Measurements from ENCODE around the gene CYS1.
A peak's percentile ranks its signal among the peaks of the same experiment; 100 is the strongest.

DNA sequence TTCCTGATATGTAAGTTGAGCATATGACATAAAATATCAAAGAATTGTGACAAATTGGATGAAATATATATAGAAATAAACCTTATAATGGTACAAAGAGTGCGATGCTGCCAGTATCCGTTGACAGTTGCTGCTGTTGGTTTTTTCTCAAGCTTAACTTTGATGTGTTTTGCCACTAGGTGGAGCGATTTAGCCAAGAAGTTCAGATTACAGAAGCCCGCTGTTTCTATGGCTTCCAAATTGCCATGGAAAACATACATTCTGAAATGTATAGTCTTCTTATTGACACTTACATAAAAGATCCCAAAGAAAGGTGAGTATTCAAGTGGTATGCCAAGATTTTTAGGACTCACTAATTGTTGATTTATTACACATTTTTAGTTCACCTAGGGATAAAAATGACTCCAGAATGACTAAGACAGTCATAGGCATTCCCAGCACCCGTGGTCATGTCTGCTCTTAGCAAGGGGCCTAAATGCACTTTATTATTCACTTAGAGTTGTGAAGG lies 44.4 kb upstream of the CYS1 start:
- TF ChIP-seq, protein P1, sequence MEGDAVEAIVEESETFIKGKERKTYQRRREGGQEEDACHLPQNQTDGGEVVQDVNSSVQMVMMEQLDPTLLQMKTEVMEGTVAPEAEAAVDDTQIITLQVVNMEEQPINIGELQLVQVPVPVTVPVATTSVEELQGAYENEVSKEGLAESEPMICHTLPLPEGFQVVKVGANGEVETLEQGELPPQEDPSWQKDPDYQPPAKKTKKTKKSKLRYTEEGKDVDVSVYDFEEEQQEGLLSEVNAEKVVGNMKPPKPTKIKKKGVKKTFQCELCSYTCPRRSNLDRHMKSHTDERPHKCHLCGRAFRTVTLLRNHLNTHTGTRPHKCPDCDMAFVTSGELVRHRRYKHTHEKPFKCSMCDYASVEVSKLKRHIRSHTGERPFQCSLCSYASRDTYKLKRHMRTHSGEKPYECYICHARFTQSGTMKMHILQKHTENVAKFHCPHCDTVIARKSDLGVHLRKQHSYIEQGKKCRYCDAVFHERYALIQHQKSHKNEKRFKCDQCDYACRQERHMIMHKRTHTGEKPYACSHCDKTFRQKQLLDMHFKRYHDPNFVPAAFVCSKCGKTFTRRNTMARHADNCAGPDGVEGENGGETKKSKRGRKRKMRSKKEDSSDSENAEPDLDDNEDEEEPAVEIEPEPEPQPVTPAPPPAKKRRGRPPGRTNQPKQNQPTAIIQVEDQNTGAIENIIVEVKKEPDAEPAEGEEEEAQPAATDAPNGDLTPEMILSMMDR (optimal IDR thresholded peaks at IDR 0.05 in 1 of 3, IDR thresholded peaks at IDR 0.05 in 1 of 3, conservative IDR thresholded peaks at IDR 0.05 in 1 of 3; ENCODE audit: extremely low read depth in 1 of 3, insufficient read depth in 2 of 3, low read length in 3 of 3): peak; percentile 35 to 47 (median 47)
- no peak for TF ChIP-seq EZH2 (IDR thresholded peaks at IDR 0.05; ENCODE audit: low read length)
